Kidney (tissue), 14 donors: Measurements from ENCODE around the gene DNMT3B. TPM values are rescaled to one million over a fixed set of nuclear protein-coding genes. Genes with fewer than 3 reads are reported as not detected.
A peak's percentile ranks its signal among the peaks of the same experiment; 100 is the strongest.

ENCODE experiments used
- DNase-seq, 5 donors: peaks; one replicate each; pipeline ENCODE4 v3.0.0-alpha.2; 2013 to 2020
- FAIRE-seq: peaks from 2 replicates; lab custom pipeline; 2012; peaks lifted over from hg19 to GRCh38; lab: Jason Lieb, UNC
- H3K27ac ChIP-seq, 2 donors: one replicate each; pipeline ENCODE4 v1.7.0; 2013; ENCODE audit warnings: low read depth in 2 of 2, low read length in 2 of 2, inconsistent platforms in 1 of 2
- H3K27me3 ChIP-seq: one replicate; pipeline ENCODE4 v1.7.1; 2013; ENCODE audit warnings: low read length, inconsistent platforms; ENCODE audit not compliant: control insufficient read depth, insufficient read depth
- H3K36me3 ChIP-seq, 3 donors: one replicate each; pipeline versions ENCODE4 v1.7.0 to v1.7.1; 2013; ENCODE audit warnings: low read length in 3 of 3, control low read depth in 1 of 3, inconsistent platforms in 1 of 3; ENCODE audit not compliant: insufficient read depth in 3 of 3, control insufficient read depth in 2 of 3
- H3K4me1 ChIP-seq, 3 donors: one replicate each; pipeline versions ENCODE4 v1.7.0 to v1.7.1; 2013; ENCODE audit warnings: low read length in 3 of 3, inconsistent platforms in 1 of 3, low read depth in 1 of 3; ENCODE audit not compliant: control insufficient read depth in 2 of 3, insufficient read depth in 2 of 3
- H3K4me3 ChIP-seq, 3 donors: one replicate each; pipeline versions ENCODE4 v1.7.0 to v1.8.1; 2013; ENCODE audit warnings: low read length in 3 of 3, control low read depth in 1 of 3, inconsistent platforms in 1 of 3
- H3K9ac ChIP-seq, 3 donors: one replicate each; pipeline versions ENCODE4 v1.7.0 to v1.7.1; 2013; ENCODE audit warnings: low read length in 3 of 3, control low read depth in 1 of 3, inconsistent platforms in 1 of 3
- H3K9me3 ChIP-seq, 3 donors: one replicate each; pipeline versions ENCODE4 v1.7.0 to v1.7.1; 2013; ENCODE audit warnings: low read length in 3 of 3, control low read depth in 1 of 3, inconsistent platforms in 1 of 3; ENCODE audit not compliant: control insufficient read depth in 2 of 3, insufficient read depth in 1 of 3
- intact Hi-C: fragments of 100-400 bp; cut with DNase I; formaldehyde crosslinking; loops from one replicate; pipeline ENCODE4 v1.11.1; 2022
- polyA plus RNA-seq: library from polyadenylated mRNA; stranded (reverse); fragments of 350-450 nt; fragmentation: Illumina TruSeq; extraction: RNeasy Lipid Tissue Mini Kit (QIAGEN cat#74804); gene quantifications from one replicate; pipeline ENCODE4 v1.2.3, GENCODE V29; 2014; ENCODE audit warnings: low read depth, low replicate concordance; ENCODE audit not compliant: insufficient read depth
- total RNA-seq: library from RNA; stranded (reverse); fragmentation: NEBNext Ultra II Directional; extraction: Animal tissue kit (Norgen Biotek cat#: 25700); gene quantifications from one replicate; pipeline ENCODE4 v1.2.1, GENCODE V29; 2021
- TF ChIP-seq, protein P1 (sequence below): IDR thresholded peaks from 3 replicates; pipeline ENCODE4 v1.5.1; 2012; ENCODE audit warnings: mild to moderate bottlenecking, moderate library complexity, borderline replicate concordance; ENCODE audit not compliant: insufficient read depth; ENCODE audit errors: extremely low read depth
- donor health status: control.
- donor health status: control.
- donor health status: control.
- donor health status: control.
- donor health status: control.
- donor health status: DM: yes; HTN: yes; CAD: no.
- donor health status: Normal renal cell carcinoma (clear cell type).

Gene DNMT3B
- total and polyA plus RNA-seq, 2 donors from 2014 or later = 1.2 to 2.9 TPM

GRCh38 chr20:32831982-32832381 is 69.8 kb downstream of the DNMT3B start:
- FAIRE-seq (no peak), DNase-seq (peak in 2 of 5 donors; percentile 15 to 23)
- Histone ChIP-seq H3K36me3 (peaks cover 2 to 11% (median 9%) of the 10 kb centered on the region in 3 donors), H3K9me3 (no peaks in the 10 kb centered on the region), H3K27me3 (no peaks in the 10 kb centered on the region), H3K4me3 (no peak overlapping the region), H3K9ac (no peak overlapping the region), H3K27ac (peak overlapping the region in 1 of 2 donors; percentile 57), H3K4me1 (peaks cover 0 to 18% (median 4%) of the 10 kb centered on the region in 3 donors)
- intact Hi-C loops = no loop called here
- TF ChIP-seq, protein P1, sequence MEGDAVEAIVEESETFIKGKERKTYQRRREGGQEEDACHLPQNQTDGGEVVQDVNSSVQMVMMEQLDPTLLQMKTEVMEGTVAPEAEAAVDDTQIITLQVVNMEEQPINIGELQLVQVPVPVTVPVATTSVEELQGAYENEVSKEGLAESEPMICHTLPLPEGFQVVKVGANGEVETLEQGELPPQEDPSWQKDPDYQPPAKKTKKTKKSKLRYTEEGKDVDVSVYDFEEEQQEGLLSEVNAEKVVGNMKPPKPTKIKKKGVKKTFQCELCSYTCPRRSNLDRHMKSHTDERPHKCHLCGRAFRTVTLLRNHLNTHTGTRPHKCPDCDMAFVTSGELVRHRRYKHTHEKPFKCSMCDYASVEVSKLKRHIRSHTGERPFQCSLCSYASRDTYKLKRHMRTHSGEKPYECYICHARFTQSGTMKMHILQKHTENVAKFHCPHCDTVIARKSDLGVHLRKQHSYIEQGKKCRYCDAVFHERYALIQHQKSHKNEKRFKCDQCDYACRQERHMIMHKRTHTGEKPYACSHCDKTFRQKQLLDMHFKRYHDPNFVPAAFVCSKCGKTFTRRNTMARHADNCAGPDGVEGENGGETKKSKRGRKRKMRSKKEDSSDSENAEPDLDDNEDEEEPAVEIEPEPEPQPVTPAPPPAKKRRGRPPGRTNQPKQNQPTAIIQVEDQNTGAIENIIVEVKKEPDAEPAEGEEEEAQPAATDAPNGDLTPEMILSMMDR = no peak

DNA sequence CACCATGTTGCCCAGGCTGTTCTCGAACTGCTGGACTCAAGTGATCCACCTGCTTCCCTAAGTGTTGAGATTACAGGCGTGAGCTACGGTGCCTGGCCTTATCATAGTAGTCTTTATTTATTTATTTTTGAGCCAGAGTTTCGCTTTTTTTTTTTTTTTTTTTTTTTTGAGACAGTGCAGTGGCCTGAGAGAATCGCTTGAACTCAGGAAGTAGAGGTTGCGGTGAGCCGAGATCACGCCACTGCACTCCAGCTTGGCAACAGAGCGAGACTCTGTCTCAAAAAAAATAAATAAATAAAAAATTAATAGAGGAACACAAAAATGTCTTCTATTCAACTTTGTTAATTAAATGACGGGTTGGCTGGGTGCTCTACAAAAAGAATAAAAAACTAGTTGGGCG is 70.5 kb downstream of the DNMT3B start:
- DNase-seq (no peak), FAIRE-seq (no peak)
- H3K4me3 ChIP-seq = no peak overlapping the region
- no peaks in the 10 kb centered on the region for H3K27me3 ChIP-seq
- H3K9me3 ChIP-seq = no peaks in the 10 kb centered on the region
- no peak overlapping the region for H3K9ac ChIP-seq
- H3K27ac ChIP-seq = peak overlapping the region in 1 of 2 donors; percentile 57
- intact Hi-C loops = no loop called here
- TF ChIP-seq, protein P1 = no peak
- H3K4me1 ChIP-seq = peaks cover 0 to 18% (median 4%) of the 10 kb centered on the region in 3 donors
- peaks cover 5 to 16% (median 10%) of the 10 kb centered on the region in 3 donors for H3K36me3 ChIP-seq

- peaks cover 5 to 27% (median 26%) of the 10 kb centered on the region in 3 donors for H3K36me3 ChIP-seq
Measured at GRCh38 chr20:32834972-32835371, 72.8 kb downstream of the DNMT3B start.

More at GRCh38 chr20:32834972-32835371, 72.8 kb downstream of the DNMT3B start:
- DNase-seq (no peak), FAIRE-seq (no peak)
- H3K9ac ChIP-seq = no peak overlapping the region
- TF ChIP-seq, protein P1 = no peak
- no peak overlapping the region for H3K27ac ChIP-seq
- H3K27me3 ChIP-seq = no peaks in the 10 kb centered on the region
- intact Hi-C loops = no loop called here
- H3K4me3 ChIP-seq = no peak overlapping the region
- no peaks in the 10 kb centered on the region for H3K9me3 ChIP-seq
- peaks cover 0 to 9% (median 3%) of the 10 kb centered on the region in 3 donors for H3K4me1 ChIP-seq
